PFSK-1 (cell line): ENCODE data around the gene RXFP3.

Experiments
- FOXP2 ChIP-seq: optimal IDR thresholded peaks from 2 replicates; pipeline ENCODE3; 2011; ENCODE audit warnings: borderline replicate concordance, control low read depth, inconsistent platforms; ENCODE audit not compliant: insufficient read depth; ENCODE audit errors: extremely low read length, extremely low read depth
- POLR2AphosphoS5 ChIP-seq: IDR thresholded peaks from 2 replicates; pipeline ENCODE4 v1.6.1; 2012; ENCODE audit warnings: low read depth, mild to moderate bottlenecking, control low read depth, low read length, moderate library complexity
- REST ChIP-seq, 2 experiments: IDR thresholded peaks; 2 replicates each; pipeline versions ENCODE4 v1.6.1 to v1.8.0; 2011 to 2012; ENCODE audit warnings: low read depth in 2 of 2, low read length in 2 of 2, control low read depth in 1 of 2, inconsistent platforms in 1 of 2, mild to moderate bottlenecking in 1 of 2, moderate library complexity in 1 of 2; ENCODE audit not compliant: insufficient read depth in 1 of 2
- SIN3A ChIP-seq: IDR thresholded peaks from 2 replicates; pipeline ENCODE4 v1.6.1; 2012; ENCODE audit warnings: mild to moderate bottlenecking, low read length, moderate library complexity, borderline replicate concordance; ENCODE audit not compliant: insufficient read depth
- TAF1 ChIP-seq: IDR thresholded peaks from 2 replicates; pipeline ENCODE4 v1.6.1; 2012; ENCODE audit warnings: low read length, control low read depth, borderline replicate concordance; ENCODE audit not compliant: insufficient read depth

- no peak for TF ChIP-seq REST (IDR thresholded peaks at IDR 0.05; ENCODE audit: insufficient read depth in 1 of 2, low read depth in 2 of 2, low read length in 2 of 2)
- no peak for TF ChIP-seq POLR2AphosphoS5
- no peak for TF ChIP-seq TAF1
- no peak for TF ChIP-seq SIN3A
- TF ChIP-seq FOXP2, result no peak
Measured at GRCh38 chr5:33891788-33892619, 44.2 kb upstream of the RXFP3 start, which contains the start of gene ADAMTS12.
